Trophoblast cell (in vitro differentiated cells and primary cell): ENCODE results near the gene VAV3.

ENCODE experiments used
- DNase-seq, 2 donors: peaks; one replicate each; pipeline ENCODE4 v3.0.0-alpha.2; 2016
- H2AFZ ChIP-seq: 2 replicates; pipeline ENCODE4 v1.6.1; 2013; ENCODE audit warnings: low read length, moderate library complexity, mild to moderate bottlenecking; ENCODE audit not compliant: insufficient read depth, poor library complexity
- H2AK5ac ChIP-seq: 2 replicates; pipeline ENCODE4 v1.6.1; 2013; ENCODE audit warnings: mild to moderate bottlenecking, low read length
- H2BK120ac ChIP-seq: 2 replicates; pipeline ENCODE4 v1.6.1; 2013; ENCODE audit warnings: low read length, mild to moderate bottlenecking, moderate library complexity; ENCODE audit not compliant: insufficient read depth, poor library complexity
- H2BK12ac ChIP-seq: 2 replicates; pipeline ENCODE4 v1.6.1; 2013; ENCODE audit warnings: mild to moderate bottlenecking, low read length, moderate library complexity
- H2BK5ac ChIP-seq: 2 replicates; pipeline ENCODE4 v1.6.1; 2013; ENCODE audit warnings: low read length, low read depth, moderate library complexity, mild to moderate bottlenecking; ENCODE audit not compliant: poor library complexity
- H3K14ac ChIP-seq: 2 replicates; pipeline ENCODE4 v1.6.1; 2013; ENCODE audit warnings: mild to moderate bottlenecking, low read length
- H3K18ac ChIP-seq: 2 replicates; pipeline ENCODE4 v1.6.1; 2013; ENCODE audit warnings: mild to moderate bottlenecking, low read length
- H3K23ac ChIP-seq: 2 replicates; pipeline ENCODE4 v1.6.1; 2013; ENCODE audit warnings: low read length
- H3K27ac ChIP-seq: 2 replicates; pipeline ENCODE4 v1.5.1; 2013; ENCODE audit warnings: low read depth, mild to moderate bottlenecking, inconsistent platforms, low read length, moderate library complexity
- H3K27me3 ChIP-seq: 2 replicates; pipeline ENCODE4 v1.6.1; 2013; ENCODE audit warnings: inconsistent platforms, mild to moderate bottlenecking, low read length, moderate library complexity; ENCODE audit not compliant: insufficient read depth
- H3K36me3 ChIP-seq, 2 experiments: 1 replicate in 1 of 2; 2 replicates in 1 of 2; pipeline ENCODE4 v1.6.1; 2013; ENCODE audit warnings: low read length in 2 of 2, mild to moderate bottlenecking in 2 of 2, moderate library complexity in 1 of 2; ENCODE audit not compliant: insufficient read depth in 2 of 2, control insufficient read depth in 1 of 2
- H3K4ac ChIP-seq: 2 replicates; pipeline ENCODE4 v1.6.1; 2013; ENCODE audit warnings: low read depth, mild to moderate bottlenecking, low read length, moderate library complexity
- H3K4me1 ChIP-seq, 2 experiments: 1 replicate in 1 of 2; 2 replicates in 1 of 2; pipeline ENCODE4 v1.6.1; 2013; ENCODE audit warnings: low read length in 2 of 2, mild to moderate bottlenecking in 2 of 2, moderate library complexity in 1 of 2; ENCODE audit not compliant: insufficient read depth in 2 of 2, control insufficient read depth in 1 of 2
- H3K4me2 ChIP-seq: 2 replicates; pipeline ENCODE4 v1.6.1; 2013; ENCODE audit warnings: inconsistent platforms, mild to moderate bottlenecking, low read length, moderate library complexity
- H3K4me3 ChIP-seq: 2 replicates; pipeline ENCODE4 v1.5.1; 2013; ENCODE audit warnings: mild to moderate bottlenecking, low read depth, low read length, inconsistent platforms
- H3K79me1 ChIP-seq: one replicate; pipeline ENCODE4 v1.6.1; 2013; ENCODE audit warnings: low read length
- H3K79me2 ChIP-seq: 2 replicates; pipeline ENCODE4 v1.6.1; 2013; ENCODE audit warnings: low read length, mild to moderate bottlenecking; ENCODE audit not compliant: control insufficient read depth, insufficient read depth, poor library complexity
- H3K9ac ChIP-seq: 2 replicates; pipeline ENCODE4 v1.6.1; 2013; ENCODE audit warnings: mild to moderate bottlenecking, low read length
- H3K9me3 ChIP-seq: 2 replicates; pipeline ENCODE4 v1.6.1; 2013; ENCODE audit warnings: low read depth, mild to moderate bottlenecking, control low read depth, inconsistent platforms, low read length; ENCODE audit not compliant: insufficient read depth
- H4K12ac ChIP-seq: 2 replicates; pipeline ENCODE4 v1.6.1; 2013; ENCODE audit warnings: low read depth, mild to moderate bottlenecking, low read length, moderate library complexity
- H4K8ac ChIP-seq: 2 replicates; pipeline ENCODE4 v1.6.1; 2013; ENCODE audit warnings: low read depth, mild to moderate bottlenecking, low read length, moderate library complexity
- H4K91ac ChIP-seq: one replicate; pipeline ENCODE4 v1.6.1; 2013; ENCODE audit warnings: low read depth, mild to moderate bottlenecking, low read length, moderate library complexity
- whole genome bisulfite sequencing: extraction: QIAGEN DNeasy Blood & Tissue Kit; methylation state at CpG from one replicate; pipeline ENCODE4 v1.1.7; 2013; ENCODE audit warnings: missing lambda C conversion rate; ENCODE audit not compliant: insufficient read length, insufficient coverage; ENCODE audit errors: extremely low coverage; 5-methylcytosine and 5-hydroxymethylcytosine counted together

The VAV3 gene

DNA sequence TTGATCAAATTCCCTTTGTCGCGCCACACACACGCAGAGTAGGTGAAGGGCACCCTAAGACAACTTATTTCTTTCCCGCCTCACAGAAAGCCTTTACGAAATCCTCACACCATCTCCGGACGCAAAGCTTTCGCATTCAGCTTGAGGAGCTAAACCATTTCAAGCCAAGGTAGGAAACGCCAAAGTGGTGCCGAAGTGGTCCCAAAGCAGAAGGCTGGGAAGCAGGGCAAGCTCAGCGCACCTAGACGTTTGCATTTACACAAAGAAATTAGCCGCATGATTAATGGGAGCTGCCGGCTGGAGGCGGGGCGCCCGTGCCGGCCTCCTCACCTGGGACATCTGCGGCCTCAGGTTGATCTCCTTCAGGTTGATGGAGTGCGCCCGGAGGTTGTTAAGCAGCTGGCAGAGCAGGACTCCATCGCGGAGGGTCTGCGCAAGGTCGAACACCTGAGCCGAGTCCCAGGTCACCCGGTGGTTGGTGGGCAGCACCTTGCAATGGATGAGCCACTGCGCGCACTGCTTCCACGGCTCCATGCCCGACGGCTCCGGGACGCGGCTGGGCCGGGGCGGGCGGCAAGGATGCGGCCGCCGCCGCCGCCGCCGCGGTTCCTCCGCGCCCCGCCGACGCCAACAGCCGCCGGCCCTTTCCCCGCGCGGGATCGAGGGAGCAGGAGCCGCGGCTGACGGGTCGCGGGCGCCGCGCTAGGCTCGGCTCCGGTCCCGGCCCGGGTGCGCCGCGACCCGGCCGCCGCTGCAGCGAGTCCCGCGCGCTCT lies 457 bp downstream of the VAV3 start:
- DNase-seq, result peak in 1 of 2 donors; percentile 34
- no peak overlapping the region for H2AK5ac ChIP-seq

DNA sequence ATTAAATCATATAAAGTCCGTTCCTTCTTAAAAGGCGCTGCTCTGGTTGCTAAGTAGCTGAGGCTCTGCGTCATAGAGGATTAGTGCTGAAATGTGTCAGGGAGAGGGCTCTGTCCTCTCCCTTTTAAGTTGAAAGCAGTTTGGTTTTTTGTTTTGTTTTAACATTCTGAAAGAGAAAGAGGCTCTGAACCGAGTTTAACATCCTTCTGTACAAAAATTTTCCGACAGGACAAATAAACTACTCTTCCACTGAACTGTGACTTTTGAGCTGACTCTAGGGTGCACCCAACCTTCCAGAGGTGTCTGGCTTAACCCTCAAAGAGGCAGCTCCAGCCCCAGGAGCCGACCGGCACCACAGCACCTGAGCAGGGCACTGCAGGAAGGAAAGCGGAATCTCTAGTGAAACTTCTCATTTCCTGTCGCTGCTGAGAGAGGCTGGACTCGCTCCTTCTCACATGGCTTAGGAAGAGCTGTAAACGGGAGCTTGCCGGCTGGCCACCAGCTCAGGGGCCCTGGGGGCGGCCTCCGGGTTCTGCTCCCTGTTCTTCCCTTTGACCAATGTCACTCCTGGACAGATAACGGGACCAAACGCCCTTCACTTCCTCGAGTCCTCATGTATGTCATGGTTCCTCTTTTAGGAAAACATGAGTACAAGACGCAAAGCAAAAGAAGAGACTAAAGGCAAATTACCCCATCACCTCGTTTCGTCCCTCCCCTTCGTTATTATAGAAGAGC lies 1.2 kb downstream of the VAV3 start:
- no peak overlapping the region for H2AK5ac ChIP-seq
- H4K12ac ChIP-seq, result no peak overlapping the region
- H3K9me3 ChIP-seq, result no peaks in the 10 kb centered on the region
- peak in 1 of 2 donors; percentile 28 for DNase-seq
- peak overlapping the region; percentile 97 for H3K4me2 ChIP-seq
- H3K27me3 ChIP-seq, result peaks cover 19% of the 10 kb centered on the region
- no CpG with 5 or more reads among the region's 21 CpGs for WGBS
- no peak overlapping the region for H4K8ac ChIP-seq
- H3K4ac ChIP-seq, result no peak overlapping the region
- H3K4me3 ChIP-seq, result no peak overlapping the region
- H2BK120ac ChIP-seq, result no peak overlapping the region
- H3K79me2 ChIP-seq, result no peaks in the 10 kb centered on the region
- H3K23ac ChIP-seq, result no peak overlapping the region
- H3K27ac ChIP-seq, result no peak overlapping the region
- H3K36me3 ChIP-seq, result no peaks in the 10 kb centered on the region
- H3K9ac ChIP-seq, result no peak overlapping the region
- H2AFZ ChIP-seq, result no peak overlapping the region
- H2BK5ac ChIP-seq, result no peak overlapping the region
- H3K4me1 ChIP-seq, result peaks cover 4 to 6% of the 10 kb centered on the region in 2 experiments
- H3K18ac ChIP-seq, result no peak overlapping the region
- no peaks in the 10 kb centered on the region for H3K79me1 ChIP-seq
- H3K14ac ChIP-seq, result no peak overlapping the region
- no peak overlapping the region for H4K91ac ChIP-seq
- H2BK12ac ChIP-seq, result no peak overlapping the region

More for the DNA sequence above, 457 bp downstream of the VAV3 start:
- Histone ChIP-seq H3K9me3 (no peaks in the 10 kb centered on the region), H4K8ac (no peak overlapping the region), H3K4me1 (peaks cover 4 to 6% of the 10 kb centered on the region in 2 experiments), H2BK5ac (no peak overlapping the region), H3K23ac (no peak overlapping the region), H3K27me3 (peaks cover 19% of the 10 kb centered on the region), H4K12ac (no peak overlapping the region), H3K27ac (no peak overlapping the region), H4K91ac (no peak overlapping the region), H3K79me1 (no peaks in the 10 kb centered on the region), H2AFZ (no peak overlapping the region), H3K4me3 (peak overlapping the region; percentile 70), H3K9ac (no peak overlapping the region), H3K79me2 (no peaks in the 10 kb centered on the region), H3K18ac (no peak overlapping the region), H3K4ac (no peak overlapping the region), H2BK120ac (no peak overlapping the region), H3K4me2 (peak overlapping the region; percentile 97), H3K36me3 (no peaks in the 10 kb centered on the region), H3K14ac (no peak overlapping the region), H2BK12ac (no peak overlapping the region)
- no CpG with 5 or more reads among the region's 79 CpGs for WGBS

DNA sequence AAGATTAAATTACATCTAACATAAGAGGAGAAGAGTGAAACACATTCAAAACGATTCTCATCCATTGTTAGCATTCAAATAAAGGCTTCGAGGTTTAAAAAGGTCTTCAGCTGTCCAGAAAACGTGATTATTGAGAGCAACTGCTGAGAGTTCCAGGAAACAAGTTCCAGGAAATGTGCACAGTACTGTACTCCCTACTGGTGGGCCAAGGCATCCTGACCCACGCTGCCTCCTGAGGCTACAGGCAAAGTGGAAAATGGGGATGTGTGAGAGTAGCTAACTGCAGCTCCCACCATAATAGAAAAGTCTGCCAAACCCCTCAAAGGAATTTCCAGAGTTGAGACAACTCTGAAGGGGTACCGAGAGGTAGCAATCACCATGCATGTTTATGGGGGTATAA lies 2.0 kb downstream of the VAV3 start:
- Histone ChIP-seq H3K4ac (no peak overlapping the region), H3K27ac (no peak overlapping the region), H4K8ac (no peak overlapping the region), H2AK5ac (no peak overlapping the region), H3K79me2 (no peaks in the 10 kb centered on the region), H3K4me1 (peaks cover 4 to 6% of the 10 kb centered on the region in 2 experiments), H3K9me3 (no peaks in the 10 kb centered on the region), H2BK12ac (no peak overlapping the region), H3K18ac (no peak overlapping the region), H3K9ac (no peak overlapping the region), H3K23ac (no peak overlapping the region), H2AFZ (no peak overlapping the region), H3K36me3 (no peaks in the 10 kb centered on the region), H2BK5ac (no peak overlapping the region), H4K91ac (no peak overlapping the region), H3K27me3 (peaks cover 19% of the 10 kb centered on the region), H3K4me3 (no peak overlapping the region), H2BK120ac (no peak overlapping the region), H3K14ac (no peak overlapping the region), H3K79me1 (no peaks in the 10 kb centered on the region), H3K4me2 (no peak overlapping the region), H4K12ac (no peak overlapping the region)
- no peak for DNase-seq
- no CpG with 5 or more reads among the region's 5 CpGs for WGBS

DNA sequence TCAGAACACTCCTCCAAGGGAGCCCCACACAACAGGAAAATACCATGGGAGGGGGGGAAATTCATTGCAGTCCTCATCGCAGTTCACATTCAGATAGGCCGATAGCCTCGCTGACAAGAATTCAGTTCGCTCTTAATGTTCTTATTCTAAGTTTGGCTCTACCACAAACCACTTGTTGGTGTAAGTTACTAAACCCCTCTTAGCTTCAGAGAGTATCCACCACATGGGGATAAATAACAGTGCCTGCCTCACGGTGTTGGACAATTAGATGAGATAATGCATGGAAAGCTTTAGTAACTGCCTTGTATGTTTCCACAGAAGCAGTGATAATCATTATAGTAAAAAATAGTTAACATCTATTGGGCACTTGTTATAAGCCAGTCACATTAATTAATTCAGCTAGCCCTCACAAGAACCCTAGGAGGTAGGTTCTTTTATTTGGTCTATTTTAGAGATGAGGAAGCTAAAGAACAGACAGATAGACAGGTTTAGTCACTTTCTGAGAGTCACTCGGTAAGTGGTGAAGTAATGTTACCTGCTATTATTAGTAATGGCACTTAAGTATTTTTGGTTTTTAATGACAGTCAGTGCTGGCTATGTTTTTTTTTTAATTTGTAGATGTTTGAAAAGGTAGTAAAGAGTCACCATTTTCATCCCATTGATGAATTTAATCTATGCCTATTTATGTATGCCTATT lies 10.1 kb downstream of the VAV3 start:
- Histone ChIP-seq H3K9me3 (no peaks in the 10 kb centered on the region), H3K36me3 (no peaks in the 10 kb centered on the region), H3K4me1 (no peaks in the 10 kb centered on the region), H3K4me3 (no peak overlapping the region), H3K14ac (no peak overlapping the region), H3K27ac (no peak overlapping the region), H2BK5ac (no peak overlapping the region), H3K18ac (no peak overlapping the region), H3K79me2 (no peaks in the 10 kb centered on the region), H2AK5ac (no peak overlapping the region), H4K12ac (no peak overlapping the region), H3K9ac (no peak overlapping the region), H3K23ac (no peak overlapping the region), H4K8ac (no peak overlapping the region), H3K79me1 (no peaks in the 10 kb centered on the region), H2AFZ (no peak overlapping the region), H3K4me2 (no peak overlapping the region), H3K27me3 (no peaks in the 10 kb centered on the region), H3K4ac (no peak overlapping the region), H2BK120ac (no peak overlapping the region), H2BK12ac (no peak overlapping the region), H4K91ac (no peak overlapping the region)
- no peak for DNase-seq
- no CpG with 5 or more reads among the region's 6 CpGs for WGBS
